Muscle of back (tissue), 11 donors: ENCODE results near the gene GAB2. TPM values are rescaled to one million over a fixed set of nuclear protein-coding genes. Genes with fewer than 3 reads are reported as not detected.

Experiments used
- DNase-seq, 3 donors: peaks; one replicate each; pipeline versions ENCODE4 v3.0.0 to v3.0.0-alpha.2; 2013
- polyA plus RNA-seq, 10 donors: library from polyadenylated mRNA; unstranded; fragments of 120-200 nt; gene quantifications; one replicate each; pipeline ENCODE4 v1.2.1, GENCODE V29; 2013; ENCODE audit not compliant: insufficient read length in 10 of 10

GAB2 gene
- polyA plus RNA-seq, 10 donors = 12.5 to 17.6 (median 14.2) TPM

DNA sequence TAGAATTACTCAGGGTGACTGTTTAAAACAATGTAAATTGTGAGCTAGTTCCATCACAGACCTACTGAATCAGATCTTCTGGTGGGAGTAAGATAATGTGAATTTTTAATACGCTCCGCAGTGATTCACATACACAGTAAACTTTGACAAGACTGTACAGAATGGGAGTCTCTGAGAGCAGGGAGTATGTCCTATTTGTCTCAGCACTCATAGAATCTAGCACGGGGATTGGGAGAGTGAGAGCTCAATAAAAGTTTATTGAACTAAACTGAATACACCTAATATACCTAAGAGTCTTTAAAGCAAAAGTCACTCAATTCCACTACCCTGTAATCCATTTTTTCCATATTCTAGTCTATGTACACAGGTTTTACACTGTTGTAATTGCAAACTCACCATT is 11.2 kb upstream of the GAB2 start:
- DNase-seq = no peak

DNA sequence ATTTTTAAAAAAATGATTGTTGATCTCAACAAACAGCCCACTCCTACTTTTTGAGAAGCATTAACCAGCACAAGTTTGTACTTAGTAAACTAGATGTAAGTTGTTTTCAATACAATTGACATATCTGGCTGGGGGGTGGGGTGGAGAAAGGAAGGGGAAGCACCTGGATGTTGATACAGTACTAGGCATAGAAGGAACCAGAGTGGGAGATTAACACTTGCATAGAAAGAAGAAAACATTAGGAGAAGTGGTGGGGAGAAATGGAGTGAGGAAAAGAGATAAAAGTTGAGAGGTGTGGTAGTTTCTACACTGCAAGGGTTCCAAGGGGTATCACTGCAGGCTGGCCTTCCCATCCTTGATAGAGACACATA is 10.6 kb upstream of the GAB2 start:
- DNase-seq = no peak

DNA sequence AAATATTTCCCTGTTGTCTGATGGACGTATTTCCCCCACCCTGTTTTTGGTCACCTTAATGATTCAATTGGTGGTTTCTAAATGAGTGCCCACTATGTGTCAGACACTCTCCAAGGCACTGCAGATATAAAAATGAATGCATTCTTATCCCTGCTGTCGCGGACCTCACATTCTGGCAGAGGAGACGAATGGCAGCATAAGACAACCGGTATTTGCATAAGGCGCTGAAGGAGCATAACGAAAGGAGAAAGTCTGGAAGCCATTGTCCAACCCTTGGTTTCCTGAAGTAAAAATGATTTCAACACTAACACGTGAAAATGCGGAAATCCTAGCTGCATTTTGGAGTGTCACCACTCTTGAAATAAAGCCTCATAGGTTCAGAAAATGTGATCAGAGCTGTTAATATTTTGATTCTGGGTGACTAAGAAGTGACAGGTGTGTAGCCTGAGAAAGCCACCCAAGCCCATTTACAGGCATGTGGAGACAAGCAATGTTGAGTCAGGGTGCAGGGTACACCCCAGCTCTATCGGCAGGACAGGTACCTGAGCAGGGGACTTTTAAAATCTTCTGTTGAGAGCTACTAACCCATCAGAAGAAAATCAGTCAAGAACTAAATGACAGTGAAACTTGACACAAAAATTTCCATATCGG is 10.1 kb upstream of the GAB2 start:
- DNase-seq = no peak

DNA sequence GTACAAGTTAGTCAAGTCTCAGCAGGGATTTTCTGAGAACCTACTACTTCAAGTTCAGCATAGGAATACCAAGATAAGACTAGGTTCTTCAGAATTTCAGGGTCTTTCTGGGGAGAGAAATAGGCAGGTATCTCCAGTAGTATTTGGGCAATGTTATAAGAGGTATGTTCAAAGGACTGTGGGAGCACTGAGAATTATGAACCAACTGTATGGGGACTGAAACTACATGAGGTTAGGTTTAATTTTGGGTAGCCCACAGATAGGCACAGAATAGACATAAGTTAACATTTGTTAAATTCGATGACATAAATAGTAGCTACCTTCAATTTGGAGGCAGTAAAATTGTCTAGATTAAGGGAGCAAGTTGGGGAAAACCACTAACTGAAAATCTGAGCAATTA is 9.2 kb upstream of the GAB2 start:
- no peak for DNase-seq

DNA sequence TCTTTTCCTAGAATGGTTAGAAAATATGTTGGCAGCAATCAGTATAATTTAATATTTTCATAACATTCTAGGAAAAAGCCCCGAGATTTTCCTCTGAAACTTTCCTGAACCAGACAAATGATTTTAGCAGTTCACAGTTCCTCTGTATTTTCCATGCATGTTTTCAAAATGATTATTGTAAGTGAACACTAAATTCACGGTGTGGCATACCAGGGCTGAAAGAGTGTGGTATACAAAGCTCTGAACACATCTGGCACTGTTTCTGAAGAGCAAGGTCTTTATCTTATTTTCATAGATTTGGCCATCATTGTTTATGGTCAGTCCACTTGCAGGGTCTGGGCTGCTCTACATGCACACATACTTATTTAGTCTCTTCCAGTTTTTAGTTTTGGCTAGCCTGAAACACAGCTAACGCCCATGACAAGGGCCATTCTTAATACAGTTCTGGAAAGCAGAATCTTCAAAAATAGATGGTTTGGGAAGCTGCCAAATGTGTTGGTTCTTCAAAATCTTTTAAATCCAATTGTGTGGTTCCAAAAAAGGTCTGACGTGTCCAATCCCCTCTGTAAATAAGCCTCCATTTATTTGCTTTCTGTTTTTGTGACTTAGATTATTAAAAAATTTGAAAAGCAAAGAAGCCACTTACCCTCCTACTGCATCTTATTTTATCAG is 7.9 kb upstream of the GAB2 start:
- peak in 1 of 3 donors; percentile 75 for DNase-seq

DNA sequence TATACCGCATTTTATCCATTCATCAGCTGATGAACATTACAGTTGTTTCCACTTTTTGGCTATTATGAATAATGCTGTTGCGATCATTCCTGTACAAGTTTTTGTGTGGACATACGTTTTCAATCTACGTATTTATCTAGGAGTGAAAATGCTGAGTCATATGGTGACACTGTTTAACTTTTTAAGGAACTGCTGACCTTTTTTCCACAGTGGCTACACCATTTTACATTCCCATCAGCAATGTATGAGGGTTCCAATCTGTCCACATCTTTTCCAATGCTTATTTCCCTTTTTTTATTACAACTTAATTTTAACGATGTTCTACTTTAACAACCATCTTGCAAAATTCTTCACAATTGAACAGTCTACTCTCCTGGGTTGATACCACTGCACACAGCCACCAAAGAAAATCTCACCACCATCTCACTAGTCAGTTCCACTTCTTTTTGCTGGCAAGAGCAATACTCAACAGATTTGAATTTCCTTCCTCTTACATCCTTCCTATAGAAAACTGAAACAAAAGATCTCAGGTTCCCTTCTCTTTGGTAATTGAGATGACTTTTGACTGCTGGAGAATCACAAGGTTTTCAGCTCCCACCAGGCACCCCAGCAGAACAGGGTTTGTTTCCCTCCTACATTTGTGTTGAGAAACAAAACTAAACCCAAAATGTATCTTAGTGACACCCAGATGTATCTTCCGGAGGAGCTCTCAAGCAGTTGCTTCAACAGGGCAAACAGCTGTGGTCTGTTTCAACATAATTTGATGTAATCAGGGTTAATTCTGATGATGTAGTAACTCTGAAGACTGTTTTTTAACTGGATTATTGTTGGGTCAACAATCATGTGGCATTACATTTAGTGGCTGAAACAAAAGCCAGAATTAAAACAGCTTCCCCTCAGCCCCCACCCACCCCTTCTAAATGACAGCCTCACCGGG is 7.0 kb upstream of the GAB2 start:
- peak in 1 of 3 donors; percentile 47 for DNase-seq

DNA sequence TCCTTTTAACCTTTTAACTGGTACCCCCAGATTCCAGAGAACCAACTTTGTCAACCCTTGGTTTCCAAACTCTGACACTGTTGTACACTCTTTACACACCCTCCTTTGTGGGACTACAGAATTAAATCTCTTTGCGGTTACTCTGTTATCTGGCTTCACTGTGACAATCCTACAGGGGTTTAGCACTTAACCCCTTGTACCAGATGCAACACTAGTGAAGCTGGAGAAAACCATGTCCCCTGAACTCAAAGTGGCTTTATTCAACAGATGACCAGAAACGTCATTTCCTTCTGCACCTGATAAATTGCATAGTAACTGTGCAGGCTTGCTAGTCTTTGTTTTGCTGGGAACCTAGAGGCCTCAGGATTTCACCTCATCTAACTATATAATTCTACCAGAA is 5.6 kb upstream of the GAB2 start:
- DNase-seq = no peak

DNA sequence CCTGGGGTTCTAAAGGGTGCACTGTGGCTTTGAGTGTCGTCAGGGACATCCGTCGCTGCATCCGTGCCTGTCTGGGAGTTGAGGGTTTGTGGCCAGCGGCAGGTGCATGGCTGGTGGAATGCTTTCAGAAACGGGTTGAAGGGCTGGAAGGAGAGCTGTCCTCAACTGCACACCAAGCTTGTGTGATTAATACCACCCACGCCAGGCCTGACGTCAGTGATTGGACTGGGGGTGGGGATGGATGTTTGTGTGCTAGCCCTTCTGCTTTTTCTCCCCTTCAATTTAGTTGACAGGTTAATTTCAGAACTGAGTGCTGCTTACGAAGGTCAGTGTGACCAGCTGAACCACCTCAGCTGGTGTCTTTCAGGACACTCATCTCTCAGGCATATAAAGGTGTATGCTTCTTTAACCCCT is 3.2 kb upstream of the GAB2 start:
- DNase-seq = peak in 2 of 3 donors; percentile 55 to 65

DNA sequence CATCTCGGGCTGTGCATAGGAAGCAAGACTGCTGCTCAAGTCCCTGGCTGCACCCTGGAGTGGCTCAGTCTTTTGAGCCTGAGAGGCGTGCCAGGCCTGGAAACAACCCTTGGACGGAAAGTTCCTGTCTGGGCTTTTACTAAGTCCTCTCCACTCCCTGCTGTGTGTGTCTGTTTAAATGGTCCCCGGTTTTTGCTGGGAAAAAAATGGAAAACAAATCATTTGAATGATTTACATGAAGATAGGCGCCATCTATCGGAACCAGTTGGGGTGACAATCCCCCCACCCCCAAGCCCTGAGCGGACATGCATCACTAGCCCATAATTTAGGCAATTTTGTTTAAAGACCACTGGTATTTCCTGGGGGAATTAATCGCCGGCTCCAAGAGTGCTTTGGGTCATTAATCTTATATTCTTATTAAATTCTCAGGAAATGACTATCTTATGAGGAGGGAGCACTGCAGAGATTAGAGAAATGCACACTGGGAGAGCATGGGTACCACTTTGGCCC is 2.7 kb upstream of the GAB2 start:
- peak; percentile 84 to 90 (median 88) for DNase-seq

DNA sequence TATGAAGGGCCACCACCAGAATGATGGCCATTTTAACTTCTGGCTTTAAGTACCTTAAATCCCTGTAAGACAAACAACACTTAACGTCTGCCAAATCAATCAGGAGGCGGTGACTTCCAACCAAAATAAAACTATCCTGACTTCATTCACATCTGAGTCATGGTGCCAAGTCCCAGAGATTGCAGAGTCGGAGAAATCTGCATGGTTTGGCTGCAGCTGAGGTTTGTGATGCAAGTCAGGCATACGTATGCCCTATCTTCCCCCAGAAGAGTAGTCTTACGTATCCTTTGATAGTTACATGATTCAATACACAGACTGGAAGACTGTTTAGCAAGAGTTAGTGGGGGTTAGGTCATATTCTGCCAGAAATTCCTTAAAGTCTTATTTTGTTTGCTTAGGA is 1.7 kb upstream of the GAB2 start:
- peak in 2 of 3 donors; percentile 74 to 89 for DNase-seq

DNA sequence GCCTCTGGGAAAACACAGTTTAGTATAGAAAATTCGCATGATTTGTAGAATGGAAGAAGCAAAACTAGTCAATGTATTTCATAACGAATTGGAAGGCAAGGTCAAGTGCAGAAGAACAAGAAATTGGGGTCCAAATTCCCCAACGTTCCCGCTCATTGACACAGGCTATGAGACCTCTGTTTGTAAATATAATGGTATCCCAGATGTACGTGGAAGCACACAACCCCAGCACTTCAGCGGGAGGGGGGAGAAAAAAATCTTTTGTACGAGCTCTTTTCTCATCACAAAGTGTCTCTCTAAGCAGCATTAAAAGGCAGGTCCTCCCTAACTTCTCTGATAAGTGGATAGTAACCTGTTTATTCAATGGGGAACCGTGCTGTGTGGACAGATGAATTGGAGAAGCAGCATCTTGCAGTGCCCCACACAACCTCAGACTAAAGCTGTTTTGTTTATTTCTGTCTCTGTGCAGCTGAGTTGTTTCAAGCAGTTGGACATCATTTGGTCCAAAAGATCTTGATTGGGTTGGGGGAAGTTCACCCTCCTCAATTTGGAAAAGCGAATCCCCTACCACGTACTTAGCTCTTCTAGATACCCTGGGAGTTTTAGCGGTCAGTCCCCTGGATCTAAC is 1.1 kb upstream of the GAB2 start:
- DNase-seq = no peak

DNA sequence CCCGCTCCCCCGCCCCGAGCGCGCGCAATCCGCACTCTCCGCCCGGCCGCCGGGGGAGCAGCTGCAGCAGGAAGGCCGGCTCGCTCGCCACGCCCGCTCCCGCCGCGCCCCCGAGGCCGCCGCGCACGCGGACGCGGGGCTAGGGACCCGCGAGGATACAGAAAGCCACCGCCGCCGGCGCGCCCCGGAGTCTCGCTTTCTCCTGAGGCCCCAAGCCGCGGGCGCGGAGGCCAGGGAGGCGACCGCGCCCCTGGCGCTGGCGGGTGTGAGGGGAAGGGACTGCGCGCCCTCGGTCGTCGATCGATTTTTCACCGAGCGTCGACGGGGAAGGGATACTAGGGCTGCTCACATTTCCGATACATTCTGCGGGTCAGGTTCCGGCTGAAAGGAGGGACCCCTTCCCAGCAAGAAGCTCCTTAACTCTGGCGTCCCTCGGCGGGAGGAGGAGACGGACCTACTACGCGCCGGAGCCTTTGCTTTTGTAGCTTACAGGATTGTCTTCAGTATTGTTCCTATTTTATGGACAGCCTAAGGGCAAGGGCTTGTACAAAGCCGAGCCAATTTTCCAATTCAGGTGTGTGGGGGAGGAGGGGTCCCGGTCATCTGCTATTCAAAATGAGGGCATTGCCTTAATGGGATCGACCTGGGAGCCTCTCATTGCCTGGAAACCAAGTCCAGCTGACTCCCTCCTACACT is 416 bp upstream of the GAB2 start:
- DNase-seq = peak; percentile 84 to 93 (median 85)

DNA sequence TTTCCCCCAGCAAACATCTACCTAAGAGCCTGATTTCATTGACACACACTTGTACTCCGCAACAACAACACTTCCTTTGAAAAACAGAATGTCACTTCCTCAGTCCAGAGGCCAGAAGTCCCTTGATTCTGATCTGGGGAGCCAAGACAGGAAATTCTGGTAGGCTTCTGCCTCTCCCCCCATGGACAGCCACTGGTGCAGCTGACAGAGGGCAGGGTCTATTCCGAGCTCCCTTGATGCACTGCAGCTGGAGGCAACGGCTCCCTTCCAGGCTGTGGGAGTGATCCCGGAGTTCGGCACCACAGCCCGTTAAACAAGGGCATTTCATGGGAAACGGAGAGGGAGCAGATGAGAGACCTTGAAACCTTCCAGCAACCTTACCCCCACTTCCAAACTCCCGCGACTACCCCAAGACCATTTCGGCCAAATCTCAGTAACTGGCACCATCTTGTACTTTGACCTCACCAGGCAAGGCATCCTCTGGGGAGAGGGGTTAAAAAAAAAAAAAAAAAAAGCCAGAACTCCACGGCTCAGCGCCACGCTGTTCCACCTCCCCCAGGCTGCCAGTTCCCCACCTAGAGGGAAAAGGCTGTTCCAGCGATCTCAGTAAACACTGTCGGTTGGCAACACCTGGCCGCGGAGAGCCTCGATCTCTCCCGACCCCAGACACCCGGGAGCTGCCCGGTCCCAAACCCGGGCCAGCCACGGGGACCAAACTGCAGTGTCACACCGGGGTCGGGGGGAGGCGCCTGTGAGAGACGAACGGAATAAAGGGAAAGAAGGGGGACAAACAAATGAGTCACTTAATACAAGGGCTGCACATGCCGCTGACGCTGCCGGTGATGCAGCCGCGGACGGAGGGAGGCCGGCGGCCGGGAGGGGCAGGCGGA is 1.1 kb downstream of the GAB2 start:
- peak; percentile 82 to 96 (median 86) for DNase-seq

DNA sequence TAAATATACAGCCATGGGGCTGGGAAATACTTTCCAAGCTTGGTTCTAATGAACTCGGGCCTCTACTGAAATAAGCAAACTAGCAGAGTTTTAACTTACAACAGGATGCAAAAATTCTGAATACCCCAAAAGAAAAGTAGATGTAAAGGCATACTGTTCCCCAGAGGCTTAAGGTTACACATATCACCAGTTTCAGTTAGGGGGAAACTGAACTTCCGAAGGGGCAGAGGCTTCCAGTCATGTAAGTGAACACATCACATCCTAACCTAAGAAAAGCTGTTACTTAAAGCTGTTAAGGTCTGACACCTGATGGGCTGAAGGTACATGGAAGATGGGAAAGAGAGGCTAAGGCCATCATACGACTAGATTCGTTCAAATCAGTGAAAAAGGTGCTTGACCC is 2.3 kb downstream of the GAB2 start:
- DNase-seq = peak in 1 of 3 donors; percentile 11

DNA sequence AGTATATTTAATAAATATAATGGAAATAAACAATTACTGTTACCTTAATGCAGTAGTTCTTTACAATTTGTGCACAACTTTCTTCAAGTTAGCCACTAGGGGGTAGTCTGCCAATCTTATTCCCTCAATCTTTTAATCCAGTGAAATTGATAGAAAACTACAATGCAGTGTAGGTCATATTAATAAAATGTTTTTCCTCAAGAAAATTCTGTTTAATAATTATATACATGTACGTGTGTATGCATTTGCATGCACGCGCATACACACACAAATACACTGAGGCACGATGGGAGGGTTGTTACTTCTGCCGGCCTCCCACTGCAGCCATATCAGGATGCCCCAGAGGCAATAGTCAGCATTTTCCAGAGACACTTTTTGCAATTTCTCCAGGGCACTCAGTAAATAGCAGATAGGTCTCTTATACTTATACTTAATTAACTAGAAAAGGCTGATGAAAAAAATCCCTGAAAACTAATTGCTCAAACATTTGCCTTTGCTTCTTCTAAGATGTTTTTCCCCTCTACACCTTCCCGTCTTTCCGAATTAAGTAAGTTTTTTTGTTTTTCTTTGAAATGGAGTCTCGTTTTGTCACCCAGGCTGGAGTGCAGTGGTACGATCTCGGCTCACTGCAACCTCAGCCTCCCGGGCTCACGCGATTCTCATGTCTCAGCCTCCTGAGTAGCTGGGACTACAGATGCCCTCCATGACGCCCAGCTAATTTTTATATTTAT is 3.1 kb downstream of the GAB2 start:
- peak in 1 of 3 donors; percentile 18 for DNase-seq

DNA sequence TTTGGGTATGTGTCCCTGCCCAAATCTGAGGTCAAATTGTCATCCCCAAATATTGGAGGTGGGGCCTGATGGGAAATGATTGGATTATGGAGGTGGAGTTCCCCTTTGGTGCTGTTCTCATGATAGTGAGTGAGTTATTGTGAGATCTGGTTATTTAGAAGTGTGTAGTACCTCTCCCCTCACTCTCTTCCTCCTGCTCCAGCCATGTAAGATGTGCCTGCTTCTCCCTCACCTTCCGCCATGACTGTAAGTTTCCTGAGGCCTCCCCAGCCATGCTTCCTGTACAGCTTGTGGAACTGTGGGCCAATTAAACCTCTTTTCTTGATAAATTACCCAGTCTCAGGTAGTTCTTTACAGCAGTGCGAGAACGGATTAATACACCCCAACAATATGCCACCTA is 9.0 kb downstream of the GAB2 start:
- no peak for DNase-seq

DNA sequence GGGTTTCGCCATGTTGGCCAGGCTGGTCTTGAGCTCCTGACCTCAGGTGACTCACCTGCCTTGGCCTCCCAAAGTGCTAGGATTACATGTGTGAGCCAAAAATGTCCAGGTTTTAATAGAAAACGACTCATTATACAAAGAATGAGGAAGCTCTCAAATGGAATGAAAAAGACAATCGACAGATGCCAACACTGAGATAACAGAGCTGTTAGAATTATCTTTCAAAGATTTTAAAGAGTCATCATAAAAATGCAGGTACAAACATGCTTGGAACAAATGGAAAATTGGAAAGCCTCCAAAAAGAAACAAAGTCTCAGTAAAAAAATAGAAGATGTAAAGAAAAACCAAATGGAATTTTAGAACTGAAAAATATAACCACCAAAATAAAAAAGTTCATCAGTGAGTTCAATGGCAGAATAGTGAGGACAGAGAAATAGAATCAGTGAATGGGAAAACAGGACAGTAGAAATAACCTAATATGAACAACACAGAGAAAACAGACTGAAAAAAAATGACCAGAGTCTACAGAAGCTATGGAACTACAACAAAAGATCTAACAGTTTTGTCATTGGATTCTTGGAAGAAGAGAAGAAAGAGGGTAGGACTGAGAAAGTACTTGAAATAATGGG is 10.9 kb downstream of the GAB2 start:
- DNase-seq = no peak

DNA sequence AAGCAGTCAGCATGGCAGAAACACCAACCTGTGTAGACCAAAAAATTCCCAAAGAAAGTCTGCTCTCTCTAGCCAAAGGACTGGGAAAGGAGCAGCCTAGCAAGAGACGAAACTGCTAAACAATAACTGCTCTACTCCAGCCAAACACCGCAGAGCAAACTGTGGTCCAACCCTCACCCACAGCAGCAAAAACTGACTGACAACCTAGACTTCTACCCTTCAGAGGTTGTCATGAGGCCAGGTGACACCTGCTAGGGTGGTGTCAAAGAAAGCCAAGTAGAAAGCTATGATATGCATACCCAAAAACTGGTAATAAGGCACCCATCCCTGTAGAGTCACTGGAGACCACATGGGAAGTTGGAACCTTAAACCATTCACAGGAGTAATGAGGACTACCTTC is 11.8 kb downstream of the GAB2 start:
- no peak for DNase-seq

DNA sequence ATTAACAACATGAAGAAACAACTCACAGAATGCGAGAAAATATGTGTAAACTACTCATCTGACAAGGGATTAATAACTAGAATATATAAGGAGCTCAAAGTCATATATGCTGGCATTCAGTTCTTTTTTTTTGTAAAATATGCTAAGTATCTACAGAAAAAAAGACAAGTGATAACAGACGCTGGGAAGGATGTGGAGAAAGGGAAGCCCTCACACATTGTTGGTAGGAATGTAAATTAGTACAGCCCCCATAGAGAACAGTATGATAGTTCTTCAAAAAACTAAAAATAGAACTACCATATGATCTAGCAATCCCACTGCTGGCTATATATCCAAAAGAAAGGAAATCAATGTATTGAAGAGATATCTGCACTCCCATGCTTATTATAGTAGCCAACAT is 13.8 kb downstream of the GAB2 start:
- DNase-seq = no peak
